PC-3 (cell line): Measurements from ENCODE around the gene SH3PXD2A.

Experiments
- EZH2 ChIP-seq: fragments of 300-600 bp; sonication (generic); IDR thresholded peaks from one replicate; pipeline ENCODE4 v1.6.1; 2017; ENCODE audit warnings: antibody characterized with exemption, mild to moderate bottlenecking, low read length; ENCODE audit not compliant: unreplicated experiment
- EZH2phosphoT487 ChIP-seq: fragments of 300-600 bp; sonication (generic); IDR thresholded peaks from 2 replicates; pipeline ENCODE4 v1.6.1; 2018; ENCODE audit warnings: mild to moderate bottlenecking, antibody characterized with exemption, low read length, borderline replicate concordance
- TF ChIP-seq, protein P1 (sequence below): fragments of 300-600 bp; sonication (generic); conservative IDR thresholded peaks from 2 replicates; pipeline ENCODE4 v1.5.1; 2017; ENCODE audit warnings: antibody characterized with exemption, low read depth, mild to moderate bottlenecking, low read length

DNA sequence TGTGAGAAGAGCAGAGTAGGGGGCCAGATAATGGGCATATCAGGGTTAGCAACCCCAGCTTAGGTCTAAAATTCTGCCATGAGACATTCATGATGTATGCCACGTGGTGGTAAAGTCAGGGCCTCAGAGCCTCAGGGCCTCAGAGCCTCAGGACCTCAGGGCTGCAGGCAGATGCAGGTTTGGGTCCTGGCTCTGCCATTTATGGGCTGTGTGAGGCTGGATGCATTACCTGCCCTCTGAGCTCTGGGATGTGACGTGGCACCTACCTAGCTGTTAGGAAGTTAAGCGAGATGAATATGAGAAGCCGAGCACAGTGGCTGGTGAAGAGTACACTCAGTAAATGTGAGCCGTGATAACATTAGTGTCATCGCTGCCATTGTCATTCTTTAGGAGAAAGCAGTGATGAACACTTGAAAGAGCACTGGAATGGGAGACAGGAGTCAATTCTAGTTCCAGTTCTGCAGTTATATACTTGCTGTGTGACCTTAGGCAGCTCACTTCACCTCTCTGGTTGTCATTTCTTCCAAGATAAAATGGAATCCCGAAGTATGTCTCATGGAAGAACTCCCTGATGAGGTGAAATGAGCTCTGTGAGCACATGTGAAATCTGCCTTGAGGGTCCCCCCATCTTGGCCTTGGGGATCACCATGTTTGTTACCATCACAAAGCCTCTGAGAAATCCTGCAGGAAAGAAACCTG lies 127.2 kb downstream of the SH3PXD2A start:
- TF ChIP-seq, protein P1, sequence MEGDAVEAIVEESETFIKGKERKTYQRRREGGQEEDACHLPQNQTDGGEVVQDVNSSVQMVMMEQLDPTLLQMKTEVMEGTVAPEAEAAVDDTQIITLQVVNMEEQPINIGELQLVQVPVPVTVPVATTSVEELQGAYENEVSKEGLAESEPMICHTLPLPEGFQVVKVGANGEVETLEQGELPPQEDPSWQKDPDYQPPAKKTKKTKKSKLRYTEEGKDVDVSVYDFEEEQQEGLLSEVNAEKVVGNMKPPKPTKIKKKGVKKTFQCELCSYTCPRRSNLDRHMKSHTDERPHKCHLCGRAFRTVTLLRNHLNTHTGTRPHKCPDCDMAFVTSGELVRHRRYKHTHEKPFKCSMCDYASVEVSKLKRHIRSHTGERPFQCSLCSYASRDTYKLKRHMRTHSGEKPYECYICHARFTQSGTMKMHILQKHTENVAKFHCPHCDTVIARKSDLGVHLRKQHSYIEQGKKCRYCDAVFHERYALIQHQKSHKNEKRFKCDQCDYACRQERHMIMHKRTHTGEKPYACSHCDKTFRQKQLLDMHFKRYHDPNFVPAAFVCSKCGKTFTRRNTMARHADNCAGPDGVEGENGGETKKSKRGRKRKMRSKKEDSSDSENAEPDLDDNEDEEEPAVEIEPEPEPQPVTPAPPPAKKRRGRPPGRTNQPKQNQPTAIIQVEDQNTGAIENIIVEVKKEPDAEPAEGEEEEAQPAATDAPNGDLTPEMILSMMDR: no peak
- no peak for TF ChIP-seq EZH2
- no peak for TF ChIP-seq EZH2phosphoT487
